ENCODE data around the gene TMBIM1.
"Not testable (repeated sequence)": the region's sequence is repeated elsewhere in the genome, so short reads cannot be mapped to it uniquely, and the experiment has no call there.

Gene TMBIM1

DNA sequence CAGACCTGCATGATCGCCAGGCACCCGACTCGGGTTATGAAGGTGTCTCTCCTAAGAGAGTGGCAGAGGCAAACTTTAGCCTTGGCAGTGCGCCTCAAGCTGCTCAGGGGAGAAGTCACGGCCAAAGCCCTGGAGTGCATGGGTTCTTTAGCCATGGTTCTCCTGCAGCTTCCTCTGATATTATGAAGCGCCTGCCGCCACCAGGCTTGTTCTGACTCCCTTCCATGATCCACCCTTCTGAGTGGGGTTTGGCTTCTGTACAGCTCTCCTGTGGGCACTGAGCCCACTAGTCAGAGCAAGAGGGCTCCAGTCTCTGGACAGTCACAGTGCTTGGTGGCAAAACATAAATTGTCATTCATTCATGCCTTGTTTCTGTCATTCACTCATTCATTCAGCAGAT, 25.9 kb upstream of the TMBIM1 start:
- DNase-seq (ENCODE audit: low read depth, low spot score), result no peak

DNA sequence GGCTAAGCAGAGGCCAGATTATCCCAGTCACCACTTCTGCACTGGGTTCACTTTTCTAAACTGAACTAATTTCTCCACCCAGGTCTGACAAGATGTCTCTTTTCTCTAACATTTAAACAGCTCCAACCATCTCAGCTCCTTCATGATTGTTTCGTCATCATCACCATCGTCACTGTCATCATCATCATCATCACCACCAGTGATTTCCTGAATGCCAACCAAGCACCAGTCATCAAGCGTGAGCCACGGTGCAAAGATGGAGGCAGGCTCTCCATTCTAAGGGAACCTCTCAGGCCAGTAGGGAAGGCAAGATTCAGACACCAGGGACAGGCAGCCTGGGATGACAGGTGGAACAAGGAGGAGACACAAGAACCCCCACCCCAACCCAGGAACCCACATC, 25.5 kb upstream of the TMBIM1 start:
- DNase-seq (ENCODE audit: low read depth, low spot score), result no peak

DNA sequence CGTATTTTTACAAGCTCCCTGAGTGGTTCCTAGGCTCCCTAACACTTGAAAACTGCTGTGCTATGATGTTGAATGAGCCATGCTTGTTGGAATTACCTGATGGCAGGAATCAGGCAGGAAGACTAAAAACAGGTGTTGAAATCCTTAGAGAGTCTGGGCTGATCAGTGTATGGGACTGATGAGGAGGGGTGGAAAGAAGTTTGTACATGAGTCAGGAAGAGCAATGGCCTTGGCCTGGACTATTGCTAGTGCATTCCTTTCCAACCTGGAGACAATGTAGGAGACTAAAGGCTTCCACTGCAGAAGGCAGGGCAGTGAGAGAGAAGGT, 25.0 kb upstream of the TMBIM1 start:
- no peak for DNase-seq (ENCODE audit: low read depth, low spot score)

DNA sequence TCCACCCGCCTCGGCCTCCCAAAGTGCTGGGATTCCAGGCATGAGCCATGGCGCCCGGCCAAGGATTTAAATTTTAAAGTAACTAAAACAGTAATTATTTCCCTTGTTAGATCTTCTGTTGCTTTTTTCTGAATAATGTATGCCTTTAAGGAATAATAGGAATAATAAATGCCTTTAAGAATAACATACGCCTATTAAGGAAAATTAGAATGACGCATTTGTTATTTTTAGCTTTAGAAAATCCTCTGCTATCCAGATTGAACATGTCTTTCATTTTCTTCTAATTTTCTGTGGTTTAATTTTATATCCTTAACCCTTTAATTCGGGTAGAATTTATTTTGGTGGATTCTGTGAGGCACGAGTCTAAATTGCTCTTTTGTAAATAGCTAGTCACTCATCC, 23.1 kb upstream of the TMBIM1 start:
- no peak for DNase-seq (ENCODE audit: low read depth, low spot score)

DNA sequence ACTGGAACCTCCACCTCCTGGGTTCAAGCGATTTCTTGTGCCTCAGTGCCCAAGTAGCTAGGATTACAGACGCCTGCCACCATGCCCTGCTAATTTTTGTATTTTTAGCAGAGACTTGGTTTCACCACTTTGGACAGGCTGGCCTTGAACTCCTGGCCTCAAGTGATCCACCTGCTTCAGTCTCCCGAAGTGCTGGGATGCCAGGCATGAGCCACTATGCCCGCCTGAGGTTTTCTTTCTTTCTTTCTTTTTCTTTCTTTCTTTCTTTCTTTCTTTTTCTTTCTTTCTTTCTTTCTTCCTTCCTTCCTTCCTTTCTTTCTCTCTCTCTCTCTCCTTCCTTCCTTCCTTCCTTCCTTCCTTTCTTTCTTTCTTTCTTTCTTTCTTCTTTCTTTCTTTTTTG, 22.5 kb upstream of the TMBIM1 start:
- not testable (repeated sequence) for DNase-seq (ENCODE audit: low read depth, low spot score)

DNA sequence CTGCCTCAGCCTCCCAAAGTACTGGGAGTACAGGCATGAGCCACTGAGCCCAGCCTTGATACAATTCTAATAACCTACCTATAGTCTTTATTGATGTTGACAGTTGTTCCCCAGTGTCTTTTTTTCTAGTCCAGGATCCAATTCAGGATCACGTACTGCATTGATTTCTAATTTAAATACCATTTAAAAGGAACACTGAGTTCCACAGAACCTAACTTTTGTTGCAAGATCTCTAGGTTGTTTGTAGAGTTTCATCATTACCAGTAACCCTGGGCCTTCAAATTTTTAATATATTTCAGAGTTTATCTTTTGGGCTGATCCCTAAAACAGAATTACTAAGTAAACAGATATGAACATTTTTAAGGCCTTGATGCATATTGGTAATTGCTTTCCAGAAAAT, 21.1 kb upstream of the TMBIM1 start:
- DNase-seq (ENCODE audit: low read depth, low spot score), result no peak

DNA sequence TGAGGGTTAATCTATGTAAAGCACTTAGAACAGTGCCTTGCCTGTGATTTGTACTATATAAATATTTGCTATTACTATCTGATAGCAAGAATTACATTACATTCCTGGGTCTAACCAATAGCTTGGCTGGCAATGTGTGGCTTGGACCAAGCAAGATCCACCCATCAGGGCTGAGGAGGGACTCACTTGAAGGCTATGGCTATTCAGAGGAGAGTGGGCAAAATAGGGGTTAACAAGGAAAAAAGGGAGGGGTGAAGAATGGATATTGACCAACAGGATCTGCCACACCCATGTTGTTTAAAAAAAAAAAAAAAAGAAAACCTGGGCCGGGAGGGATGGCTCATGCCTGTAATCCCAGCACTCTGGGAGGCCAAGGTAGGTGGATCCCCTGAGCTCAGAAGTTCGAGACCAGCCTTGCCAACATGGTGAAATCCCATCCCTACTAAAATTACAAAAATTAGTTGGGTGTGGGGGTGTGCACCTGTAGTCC, 20.0 kb upstream of the TMBIM1 start:
- DNase-seq (ENCODE audit: low read depth, low spot score), result no peak

DNA sequence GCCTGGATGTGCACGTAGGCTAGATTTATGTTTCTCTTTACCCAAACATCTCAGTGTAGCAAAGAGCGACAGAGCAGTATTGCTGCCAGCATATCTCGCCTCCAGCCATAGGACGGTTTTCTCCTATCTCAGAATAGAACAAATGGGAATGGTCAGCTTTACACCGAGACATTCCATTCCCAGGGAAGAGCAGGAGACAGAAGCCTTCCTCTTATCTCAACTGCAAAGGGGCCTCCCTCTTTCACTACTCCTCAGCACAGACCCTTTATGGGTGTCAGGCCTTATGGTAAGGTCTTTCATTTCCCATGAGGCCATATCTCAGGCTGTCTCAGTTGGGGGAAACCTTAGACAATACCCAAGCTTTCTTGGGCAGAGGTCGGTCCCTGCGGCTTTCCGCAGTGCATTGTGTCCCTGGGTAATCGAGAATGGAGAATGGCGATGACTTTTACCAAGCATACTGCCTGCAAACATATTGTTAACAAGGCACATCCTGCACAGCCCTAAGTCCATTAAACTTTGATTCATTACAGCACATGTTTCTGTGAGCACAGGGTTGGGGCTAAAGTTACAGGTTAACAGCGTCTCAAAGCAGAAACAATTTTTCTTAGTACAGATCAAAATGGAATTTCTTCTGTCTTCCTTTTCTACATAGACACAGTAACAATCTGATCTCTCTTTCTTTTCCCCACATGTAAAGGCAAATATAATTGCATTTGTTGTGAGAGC, 19.4 kb upstream of the TMBIM1 start:
- not testable (repeated sequence) for DNase-seq (ENCODE audit: low read depth, low spot score)

DNA sequence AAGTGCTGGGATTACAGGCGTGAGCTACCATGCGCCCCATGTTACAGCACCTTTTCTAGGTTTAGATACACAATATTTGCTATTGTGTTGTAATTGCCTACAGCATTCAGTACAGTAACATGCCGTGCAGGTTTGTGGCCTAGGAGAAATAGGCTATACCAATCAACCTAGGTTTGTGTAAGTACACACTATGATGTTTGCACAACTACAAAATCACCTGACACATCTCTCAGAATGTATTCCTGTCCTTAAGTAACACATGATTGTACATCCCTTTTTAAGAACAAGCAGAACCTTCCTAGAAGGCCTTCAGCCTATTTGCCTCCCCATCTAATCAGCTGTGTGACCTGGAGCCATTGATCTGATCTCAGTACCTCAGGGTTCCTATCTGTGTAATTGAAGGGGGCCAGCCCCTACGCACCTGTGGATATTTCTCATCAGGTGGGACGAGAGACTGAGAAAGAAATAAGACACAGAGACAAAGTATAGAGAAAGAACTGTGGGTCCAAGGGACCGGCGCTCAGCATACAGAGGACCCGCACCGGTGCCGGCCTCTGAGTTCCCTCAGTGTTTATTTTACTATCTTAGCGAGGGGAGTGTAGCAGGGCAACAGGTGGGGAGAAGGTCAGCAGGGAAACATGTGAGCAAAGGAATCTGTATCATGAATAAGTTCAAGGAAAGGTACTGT, 18.7 kb upstream of the TMBIM1 start:
- DNase-seq (ENCODE audit: low read depth, low spot score), result no peak

DNA sequence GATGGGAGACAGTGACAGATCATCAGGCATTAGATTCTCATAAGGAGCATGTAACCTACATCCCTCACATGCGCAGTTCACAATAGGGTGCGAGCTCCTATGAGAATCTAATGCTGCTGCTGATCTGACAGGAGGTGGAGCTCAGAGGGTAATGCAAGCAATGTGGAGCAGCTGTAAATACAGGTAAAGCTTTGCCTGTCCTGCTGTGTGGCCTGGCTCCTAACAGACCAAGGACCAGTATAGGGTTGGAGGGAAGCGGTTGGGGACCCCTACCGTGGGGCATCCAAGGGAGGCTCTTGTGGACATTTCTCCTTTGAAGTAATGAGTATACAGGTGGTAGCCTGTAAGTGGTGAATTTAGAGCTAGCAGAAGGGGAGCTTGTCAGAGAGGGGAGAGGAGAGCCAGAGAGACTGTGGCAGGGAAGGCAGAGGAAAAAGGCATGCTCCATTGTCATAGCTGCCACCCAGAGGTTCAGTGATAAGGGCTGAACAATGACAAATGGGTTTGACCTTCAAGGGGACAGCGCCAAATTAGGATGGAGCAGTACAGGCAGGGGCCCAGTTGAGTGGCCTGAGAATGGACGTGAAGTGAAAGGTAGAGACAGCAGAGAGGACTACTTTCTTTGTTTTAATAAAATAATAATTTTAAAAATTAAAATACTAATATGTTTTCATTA, 15.2 kb upstream of the TMBIM1 start:
- no peak for DNase-seq (ENCODE audit: low read depth, low spot score)

DNA sequence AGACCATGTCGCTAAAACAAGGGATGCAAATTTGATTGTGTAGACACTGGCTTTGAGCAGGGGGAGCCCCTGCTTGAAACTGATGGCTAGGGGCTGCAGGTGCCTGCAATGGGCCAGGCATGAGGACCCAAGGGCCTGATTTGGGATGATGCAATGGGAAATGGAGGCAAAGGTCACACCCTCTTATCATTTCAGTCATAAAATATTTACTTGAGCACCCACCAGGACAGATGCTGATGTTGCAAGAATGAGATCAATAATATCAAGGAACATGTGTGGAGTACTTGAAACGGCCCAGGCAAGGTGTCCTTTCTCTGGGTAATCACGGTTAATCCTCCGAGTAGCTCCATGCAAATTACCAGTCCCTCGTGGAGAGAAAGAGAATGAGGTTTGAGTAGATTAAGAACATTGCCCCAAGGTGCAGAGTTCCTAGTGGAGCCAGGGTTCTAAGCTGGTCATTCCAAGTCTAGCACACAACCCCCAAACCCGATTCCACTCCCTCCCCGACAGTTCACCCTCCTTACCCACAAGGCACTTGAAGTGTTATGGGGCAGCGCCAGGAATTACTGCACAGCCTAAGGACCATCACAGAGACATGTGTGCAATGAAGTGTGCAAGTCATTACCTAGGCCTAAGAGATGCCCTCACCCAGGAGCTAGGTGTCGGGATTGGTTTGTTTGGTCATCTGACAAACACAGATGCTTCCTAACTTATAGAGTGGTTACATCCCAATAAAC, 14.0 kb upstream of the TMBIM1 start:
- DNase-seq (ENCODE audit: low read depth, low spot score), result no peak

DNA sequence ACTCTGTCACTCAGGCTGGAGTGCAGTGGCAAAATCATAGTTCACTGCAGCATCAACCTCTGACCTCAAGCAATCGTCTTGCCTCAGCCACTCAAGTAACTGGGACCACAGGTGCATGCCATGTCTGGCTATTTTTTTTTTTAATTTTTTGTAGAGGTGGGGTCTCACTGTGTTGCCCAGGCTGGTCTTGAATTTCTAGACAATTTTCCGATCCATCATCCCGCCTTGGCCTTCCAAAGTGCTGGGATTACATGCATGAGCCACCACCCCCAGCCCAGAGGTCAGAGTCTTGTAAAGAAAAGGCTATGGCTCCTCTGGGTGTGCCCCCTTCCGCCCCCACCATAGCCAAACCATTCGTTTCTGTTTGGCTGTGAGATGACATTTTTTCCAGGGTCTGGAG, 13.1 kb upstream of the TMBIM1 start:
- no peak for DNase-seq (ENCODE audit: low read depth, low spot score)

DNA sequence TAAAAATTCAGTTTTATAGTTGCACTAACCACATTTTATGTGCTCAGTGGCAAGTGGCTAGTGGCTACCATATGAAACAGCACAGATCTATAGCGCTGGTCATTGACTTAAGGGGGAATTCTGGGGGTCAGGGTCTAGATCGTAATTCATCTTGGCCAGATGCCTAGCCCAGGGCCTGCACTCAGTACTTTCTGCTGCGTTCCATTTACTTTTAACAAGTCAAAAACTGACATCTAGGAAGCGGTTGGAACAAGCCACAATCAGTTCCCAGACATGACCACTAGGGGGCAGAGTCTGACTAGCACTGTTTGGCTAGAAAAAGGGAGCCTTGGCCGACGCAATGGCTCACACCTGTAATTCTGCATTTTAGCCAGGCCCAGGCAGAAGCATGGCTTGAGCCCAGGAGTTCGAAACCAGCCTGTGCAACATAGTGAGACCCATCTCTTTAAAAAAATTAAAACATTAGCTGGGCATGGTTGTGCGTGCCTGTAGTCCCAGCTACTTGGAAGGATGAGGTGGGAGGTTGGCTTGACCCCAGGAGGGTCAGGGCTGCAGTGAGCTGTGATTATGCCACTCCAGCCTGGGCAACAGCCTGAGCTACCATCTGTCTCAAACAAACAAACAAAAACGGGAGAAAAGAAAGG, 9.0 kb upstream of the TMBIM1 start:
- DNase-seq (ENCODE audit: low read depth, low spot score), result peak; percentile 80

DNA sequence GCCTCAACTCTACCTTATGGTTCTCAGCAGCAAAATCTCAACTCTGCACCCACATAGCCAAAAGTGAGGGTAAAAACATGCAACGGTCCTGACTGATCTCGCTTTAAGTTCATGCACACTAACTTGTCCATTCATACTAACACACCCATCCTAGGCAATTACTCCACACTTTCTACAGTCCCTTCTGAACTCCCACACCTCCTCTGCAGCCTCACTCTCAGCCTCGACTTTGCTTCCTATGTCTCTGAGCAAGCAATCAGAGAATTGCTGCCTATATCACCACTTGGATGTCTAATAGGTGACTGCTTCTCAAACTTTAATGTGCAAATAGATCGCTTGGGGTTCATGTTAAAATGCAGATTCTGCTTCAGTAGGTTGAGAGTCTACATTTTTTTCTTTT, 7.8 kb upstream of the TMBIM1 start:
- no peak for DNase-seq (ENCODE audit: low read depth, low spot score)

DNA sequence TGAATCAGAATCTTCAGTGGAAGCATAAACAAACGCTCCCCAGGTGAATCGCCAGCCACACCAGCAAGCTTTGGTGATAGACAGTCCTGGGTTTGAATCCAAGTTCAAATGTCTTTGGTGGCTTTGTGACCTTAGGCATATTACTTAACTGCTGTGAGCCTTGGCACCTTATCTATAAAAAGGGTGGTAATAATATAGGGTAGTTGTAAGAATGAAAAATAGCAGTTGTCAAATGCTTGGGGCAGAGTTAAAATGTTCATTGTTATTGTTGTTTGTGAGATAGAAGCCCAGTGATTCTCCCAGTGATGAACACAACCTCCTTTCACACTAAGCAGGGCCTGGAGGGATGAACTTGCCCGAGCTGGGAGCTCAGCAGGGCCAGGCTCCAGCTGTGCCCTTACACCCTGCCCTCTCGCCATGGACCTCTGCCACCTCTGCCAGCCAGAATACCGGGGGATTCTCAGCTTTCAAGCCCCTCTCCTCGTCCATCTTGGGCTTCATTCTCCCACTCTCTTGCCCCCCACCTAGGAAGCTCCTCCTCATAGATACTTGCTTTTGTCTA, 6.1 kb upstream of the TMBIM1 start:
- DNase-seq (ENCODE audit: low read depth, low spot score), result no peak

DNA sequence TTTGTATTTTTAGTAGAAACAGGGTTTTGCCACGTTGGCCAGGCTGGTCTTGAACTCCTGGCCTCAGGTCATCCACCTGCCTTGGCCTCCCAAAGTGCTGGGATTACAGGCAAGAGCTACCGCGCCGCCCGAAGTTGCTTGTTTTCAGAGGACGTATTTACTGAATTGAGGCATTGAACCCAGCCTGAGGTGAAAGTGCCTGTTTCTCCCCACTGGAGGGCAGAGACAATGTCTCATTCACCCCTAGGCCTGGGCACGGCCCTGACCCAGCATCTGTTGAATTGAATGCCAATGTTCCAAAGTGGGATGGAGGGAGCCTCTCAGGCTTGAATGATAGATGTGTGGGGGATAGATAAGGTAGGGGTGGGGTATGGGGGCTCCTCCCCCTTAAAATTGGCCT, 4.5 kb upstream of the TMBIM1 start:
- DNase-seq (ENCODE audit: low read depth, low spot score), result no peak

DNA sequence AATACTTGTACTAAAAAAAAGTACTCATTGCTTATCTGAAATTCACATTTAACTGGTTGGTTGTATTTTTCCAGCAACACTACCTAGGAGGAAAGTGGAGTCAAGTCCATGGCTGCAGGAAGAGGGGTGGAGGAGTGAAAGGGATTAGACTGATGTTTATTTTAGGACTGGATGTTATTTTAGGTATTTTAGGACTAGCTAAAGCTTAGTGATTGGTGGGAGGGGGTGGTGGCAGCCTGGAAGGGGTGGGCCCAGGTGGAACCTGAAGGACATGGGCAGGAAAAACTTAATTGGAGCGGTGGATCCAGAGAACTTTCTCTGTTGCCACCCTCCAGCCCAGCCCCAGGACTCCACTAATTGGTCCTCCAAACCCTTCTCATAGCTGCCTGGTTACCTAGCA, 3.9 kb upstream of the TMBIM1 start:
- DNase-seq (ENCODE audit: low read depth, low spot score), result no peak

DNA sequence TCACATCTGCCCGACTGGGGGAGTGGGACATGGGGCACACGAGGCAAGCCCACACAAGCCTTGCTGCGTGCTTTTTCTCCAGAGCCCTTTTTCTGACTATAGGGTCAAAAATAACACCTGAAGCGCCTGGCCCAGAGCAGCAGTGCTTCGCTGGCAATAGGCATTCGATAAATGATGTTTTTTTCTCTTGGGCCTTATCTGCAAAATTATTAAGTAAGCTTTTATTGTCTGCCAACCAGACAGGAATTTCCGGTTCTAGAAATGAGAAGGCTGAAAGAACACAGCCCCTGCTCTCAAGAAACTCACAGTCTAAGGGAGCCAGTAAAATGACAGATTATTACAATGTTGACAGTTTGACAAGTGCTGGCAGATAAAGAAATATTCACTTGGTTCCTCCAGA, 2.7 kb upstream of the TMBIM1 start:
- DNase-seq (ENCODE audit: low read depth, low spot score), result no peak

DNA sequence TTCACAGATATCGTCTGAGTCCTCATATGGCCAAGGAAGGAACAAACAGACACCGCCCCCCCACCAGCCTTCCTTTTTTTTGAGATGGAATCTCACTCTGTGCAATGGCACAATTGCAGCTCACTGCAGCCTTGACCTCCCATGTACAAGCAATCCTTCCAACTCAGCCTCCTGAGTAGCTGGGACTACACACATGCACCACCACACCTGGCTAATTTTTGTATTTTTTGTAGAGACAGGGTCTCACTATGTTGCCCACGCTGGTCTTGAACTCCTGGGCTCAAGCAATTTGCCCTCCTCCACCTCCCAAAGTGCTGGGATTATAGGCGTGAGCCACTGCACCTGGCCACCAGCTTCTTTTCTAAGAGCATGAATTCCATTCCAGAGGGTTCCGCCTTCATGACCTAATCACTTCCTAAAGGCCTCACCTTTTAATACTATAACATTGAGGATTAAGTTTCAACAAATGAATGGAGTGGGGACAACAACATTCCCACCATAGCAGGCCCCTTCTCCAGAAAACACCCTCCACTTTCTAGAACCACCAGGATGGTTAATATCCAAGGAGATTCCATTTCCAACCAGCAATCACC, 2.2 kb upstream of the TMBIM1 start:
- DNase-seq (ENCODE audit: low read depth, low spot score), result no peak

DNA sequence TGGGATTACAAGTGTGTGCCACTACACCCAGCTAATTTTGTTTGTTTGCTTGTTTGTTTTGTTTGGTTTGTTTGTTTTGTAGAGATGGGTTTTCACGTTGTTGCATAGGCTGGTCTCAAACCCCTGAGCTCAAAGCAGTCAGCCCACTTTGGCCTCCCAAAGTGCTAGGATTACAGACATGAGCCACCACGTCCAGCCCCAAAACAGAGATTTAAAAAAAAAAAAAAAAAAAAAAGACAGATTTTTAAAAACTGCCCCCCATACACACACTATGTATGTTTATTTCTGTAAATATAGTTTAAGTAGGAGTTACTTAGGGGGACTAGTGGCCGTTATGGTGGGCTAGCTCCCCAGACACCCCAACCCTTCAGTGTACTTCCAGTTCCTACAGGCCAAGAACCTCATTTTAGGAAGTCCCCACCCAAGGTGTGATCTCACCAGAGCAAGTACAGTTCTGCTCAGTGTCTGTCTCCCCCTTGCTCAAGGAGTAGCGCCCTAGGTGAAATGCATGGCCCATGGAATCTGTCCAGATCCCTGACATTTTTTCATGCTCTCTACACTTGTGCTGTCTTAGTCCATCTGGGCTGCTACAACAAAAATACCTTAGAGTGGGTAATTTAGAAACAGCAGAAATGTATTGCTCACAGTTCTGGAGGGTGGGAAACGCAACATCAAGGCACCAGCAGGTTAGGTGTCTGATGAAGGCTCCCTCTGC, 1.6 kb upstream of the TMBIM1 start:
- no peak for DNase-seq (ENCODE audit: low read depth, low spot score)

Data from activated CD4-positive, CD25-positive, alpha-beta regulatory T cell treated with anti-CD3 and anti-CD28 coated beads, Interleukin-2, amount 50 U/mL, for 16 hours (primary cell).